WTC11 (cell line): ENCODE results near the gene ZNF217. TPM values are rescaled to one million over a fixed set of nuclear protein-coding genes. Genes with fewer than 3 reads are reported as not detected.

ENCODE experiments used
- ATAC-seq: fragments of 200-7000 bp; cut with Tn5 transposase; 2 replicates; pipeline ENCODE4 v1.10.0; 2021; ENCODE audit warnings: mild to moderate bottlenecking, moderate library complexity
- CTCF ChIA-PET: fragments of 300-600 bp; sonication (Branson Sonifier 250); formaldehyde crosslinking; loops from one replicate; lab custom pipeline; 2021; ENCODE audit warnings: antibody characterized with exemption; lab: Charles Lee
- POLR2A ChIA-PET: fragments of 350-600 bp; sonication (Branson Sonifier 250); formaldehyde crosslinking; loops from one replicate; lab custom pipeline; 2021; ENCODE audit warnings: antibody characterized with exemption; lab: Charles Lee
- DNase-seq: peaks from one replicate; pipeline ENCODE4 v3.0.0; 2021; ENCODE audit warnings: low spot score
- H3K27ac Mint-ChIP-seq: 2 replicates; pipeline ENCODE4 v1.8.0; 2021; ENCODE audit warnings: mixed read lengths
- H3K27me3 Mint-ChIP-seq: 2 replicates; pipeline ENCODE4 v1.8.0; 2021; ENCODE audit warnings: low read depth, mild to moderate bottlenecking, moderate library complexity, mixed read lengths
- H3K36me3 Mint-ChIP-seq: 2 replicates; pipeline ENCODE4 v1.8.0; 2021; ENCODE audit warnings: mixed read lengths
- H3K4me1 Mint-ChIP-seq: 2 replicates; pipeline ENCODE4 v1.8.0; 2022; ENCODE audit warnings: mixed read lengths
- H3K4me3 Mint-ChIP-seq: 2 replicates; pipeline ENCODE4 v1.8.0; 2021; ENCODE audit warnings: mild to moderate bottlenecking, moderate library complexity, mixed read lengths
- H3K9me3 Mint-ChIP-seq: 2 replicates; pipeline ENCODE4 v1.8.0; 2021; ENCODE audit warnings: mixed read lengths
- E2F4 ChIP-seq: sonication (generic); formaldehyde crosslinking; IDR thresholded peaks from 2 replicates; pipeline ENCODE4 v1.8.1; 2022; ENCODE audit warnings: low read depth, mild to moderate bottlenecking, moderate library complexity, missing genetic modification reagents, borderline replicate concordance
- FOXK1 ChIP-seq: sonication (generic); formaldehyde crosslinking; IDR thresholded peaks from 2 replicates; pipeline ENCODE4 v1.8.0; 2022; ENCODE audit warnings: mild to moderate bottlenecking, moderate library complexity, missing genetic modification reagents
- HMGA2 ChIP-seq: fragments of 250-450 bp; sonication (Bioruptor Pico); IDR thresholded peaks from 2 replicates; pipeline ENCODE4 v1.4.0; 2021; ENCODE audit warnings: mild to moderate bottlenecking, moderate library complexity
- JAZF1 ChIP-seq: fragments of 250-450 bp; sonication (Bioruptor Pico); IDR thresholded peaks from 2 replicates; pipeline ENCODE4 v1.9.0; 2021; ENCODE audit warnings: moderate library complexity, mild to moderate bottlenecking, inconsistent platforms
- JUN ChIP-seq: sonication (generic); formaldehyde crosslinking; IDR thresholded peaks from 2 replicates; pipeline ENCODE4 v1.8.0; 2023; ENCODE audit warnings: mild to moderate bottlenecking, missing genetic modification reagents
- KAT7 ChIP-seq: sonication (generic); formaldehyde crosslinking; IDR thresholded peaks from 2 replicates; pipeline ENCODE4 v1.8.1; 2023; ENCODE audit warnings: missing genetic modification reagents, mild to moderate bottlenecking, borderline replicate concordance
- MAX ChIP-seq: sonication (generic); formaldehyde crosslinking; IDR thresholded peaks from 2 replicates; pipeline ENCODE4 v1.8.0; 2022; ENCODE audit warnings: mild to moderate bottlenecking, missing genetic modification reagents
- MXD4 ChIP-seq: fragments of 250-450 bp; sonication (Bioruptor Pico); IDR thresholded peaks from 2 replicates; pipeline ENCODE4 v1.8.0; 2021; ENCODE audit warnings: mild to moderate bottlenecking, moderate library complexity, borderline replicate concordance
- NFE2L1 ChIP-seq: sonication (generic); formaldehyde crosslinking; IDR thresholded peaks from 2 replicates; pipeline ENCODE4 v1.8.1; 2023; ENCODE audit warnings: missing genetic modification reagents
- NFYB ChIP-seq: sonication (generic); formaldehyde crosslinking; conservative IDR thresholded peaks from 2 replicates; pipeline ENCODE4 v1.8.0; 2022; ENCODE audit warnings: low read depth, missing genetic modification reagents
- NR3C1 ChIP-seq: sonication (generic); formaldehyde crosslinking; conservative IDR thresholded peaks from 2 replicates; pipeline ENCODE4 v1.8.1; 2023; ENCODE audit warnings: low read depth, mild to moderate bottlenecking, missing genetic modification reagents
- PRRX2 ChIP-seq: fragments of 250-450 bp; sonication (Bioruptor Pico); IDR thresholded peaks from 2 replicates; pipeline ENCODE4 v1.8.0; 2021; ENCODE audit warnings: mild to moderate bottlenecking
- SOX15 ChIP-seq: fragments of 250-450 bp; sonication (Bioruptor Pico); IDR thresholded peaks from 2 replicates; pipeline ENCODE4 v1.9.0; 2021; ENCODE audit warnings: mild to moderate bottlenecking
- STAT6 ChIP-seq: sonication (generic); formaldehyde crosslinking; conservative IDR thresholded peaks from 2 replicates; pipeline ENCODE4 v1.8.1; 2023; ENCODE audit warnings: mild to moderate bottlenecking, low read depth, missing genetic modification reagents, moderate library complexity
- TCF7 ChIP-seq: sonication (generic); formaldehyde crosslinking; IDR thresholded peaks from 2 replicates; pipeline ENCODE4 v1.8.0; 2022; ENCODE audit warnings: mild to moderate bottlenecking, low read depth, missing genetic modification reagents, moderate library complexity
- TEAD4 ChIP-seq: sonication (generic); formaldehyde crosslinking; IDR thresholded peaks from 2 replicates; pipeline ENCODE4 v1.8.0; 2022; ENCODE audit warnings: mild to moderate bottlenecking, missing genetic modification reagents
- TP53 ChIP-seq: sonication (generic); formaldehyde crosslinking; IDR thresholded peaks from 2 replicates; pipeline ENCODE4 v1.8.1; 2023; ENCODE audit warnings: mild to moderate bottlenecking, missing genetic modification reagents
- ZMAT4 ChIP-seq: fragments of 250-450 bp; sonication (Bioruptor Pico); IDR thresholded peaks from 2 replicates; pipeline ENCODE4 v1.9.0; 2021; ENCODE audit warnings: mild to moderate bottlenecking
- ZNF121 ChIP-seq: sonication (generic); formaldehyde crosslinking; IDR thresholded peaks from 2 replicates; pipeline ENCODE4 v1.8.0; 2023; ENCODE audit warnings: missing genetic modification reagents
- ZNF138 ChIP-seq: sonication (generic); formaldehyde crosslinking; conservative IDR thresholded peaks from 2 replicates; pipeline ENCODE4 v1.8.1; 2022; ENCODE audit warnings: mild to moderate bottlenecking, moderate library complexity, missing genetic modification reagents
- ZNF219 ChIP-seq: sonication (generic); formaldehyde crosslinking; IDR thresholded peaks from 2 replicates; pipeline ENCODE4 v1.8.0; 2023; ENCODE audit warnings: missing genetic modification reagents, mild to moderate bottlenecking, borderline replicate concordance
- ZNF317 ChIP-seq: sonication (generic); formaldehyde crosslinking; IDR thresholded peaks from 2 replicates; pipeline ENCODE4 v1.8.1; 2023; ENCODE audit warnings: low read depth, mild to moderate bottlenecking, moderate library complexity, missing genetic modification reagents, borderline replicate concordance
- ZNF512 ChIP-seq: sonication (generic); formaldehyde crosslinking; IDR thresholded peaks from 2 replicates; pipeline ENCODE4 v1.8.1; 2022; ENCODE audit warnings: missing genetic modification reagents, borderline replicate concordance
- ZSCAN18 ChIP-seq: fragments of 250-450 bp; sonication (Bioruptor Pico); IDR thresholded peaks from 2 replicates; pipeline ENCODE4 v2.1.2; 2022; ENCODE audit warnings: mild to moderate bottlenecking, moderate library complexity
- total RNA-seq: library from RNA; stranded (reverse); gene quantifications from 3 replicates; pipeline ENCODE4 v1.2.3, GENCODE V29; 2021
- TF ChIP-seq, protein P1 (sequence below): sonication (generic); formaldehyde crosslinking; IDR thresholded peaks from 2 replicates; pipeline ENCODE4 v1.8.0; 2023; ENCODE audit warnings: missing genetic modification reagents, mild to moderate bottlenecking, borderline replicate concordance

The ZNF217 gene
- total RNA-seq, 1 experiment from 2014 or later, result 75.6 TPM

DNA sequence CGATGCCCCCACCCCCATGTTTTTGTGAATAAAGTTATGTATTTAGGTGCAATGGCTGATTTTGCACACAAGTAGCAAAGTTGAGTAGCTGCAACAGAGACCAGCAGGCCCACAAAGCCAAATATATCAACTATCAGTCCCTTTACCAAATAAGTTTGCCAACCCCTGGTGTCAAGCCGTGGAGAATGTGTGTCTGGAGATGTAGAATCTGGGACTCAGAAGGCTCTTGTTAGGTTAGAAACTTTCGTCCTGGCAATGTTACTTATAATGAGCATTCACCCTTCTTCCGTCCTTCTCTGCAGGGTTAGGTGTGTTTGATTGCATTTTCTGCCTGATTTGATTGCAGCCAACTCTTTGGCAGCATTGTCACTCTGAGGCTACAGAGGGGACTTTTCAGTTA lies 57.8 kb downstream of the ZNF217 start:
- Mint-ChIP-seq H3K9me3 (peaks cover 7% of the 10 kb centered on the region; the same call in 1 of the 2 replicates), H3K27me3 (no peaks in the 10 kb centered on the region; the same call in 1 of the 2 replicates), H3K36me3 (no peaks in the 10 kb centered on the region), H3K27ac (peak overlapping the region; percentile 54), H3K4me1 (0 out of 2 replicates have a peak, but pooled peaks cover 2% of the 10 kb centered on the region), H3K4me3 (no peak overlapping the region)
- ATAC-seq (no peak), DNase-seq (no peak)
- TF ChIP-seq ZNF219 (CRISPR knock-in tag) (no peak), SOX15 (no peak), ZNF121 (CRISPR knock-in tag) (no peak), E2F4 (no peak), FOXK1 (CRISPR knock-in tag) (no peak), HMGA2 (CRISPR knock-in tag) (no peak), JAZF1 (CRISPR knock-in tag) (no peak), TCF7 (CRISPR knock-in tag) (no peak), ZNF317 (CRISPR knock-in tag) (no peak), STAT6 (CRISPR knock-in tag) (no peak), PRRX2 (CRISPR knock-in tag) (no peak), TP53 (no peak), NR3C1 (CRISPR knock-in tag) (no peak), MXD4 (no peak), TEAD4 (CRISPR knock-in tag) (no peak), NFE2L1 (no peak), NFYB (CRISPR knock-in tag) (no peak), ZNF512 (CRISPR knock-in tag) (no peak), JUN (CRISPR knock-in tag) (no peak)
- ChIA-PET POLR2A (no interaction called here), CTCF (interaction anchor here (2.5 kb wide), 1 partner anchor 12 kb away, joined by 10 read pairs; no protein-coding TSS in a partner anchor)

- no peaks in the 10 kb centered on the region; the same call in 1 of the 2 replicates for H3K27me3 Mint-ChIP-seq
- ChIA-PET CTCF (no interaction called here), POLR2A (no interaction called here)
- TF ChIP-seq ZSCAN18 (CRISPR knock-in tag), result no peak
- TF ChIP-seq ZNF138 (CRISPR knock-in tag), result no peak
- TF ChIP-seq ZMAT4, result no peak
- no peak for TF ChIP-seq MAX (CRISPR knock-in tag)
- no peak for TF ChIP-seq ZNF317 (CRISPR knock-in tag)
- no peak for TF ChIP-seq JUN (CRISPR knock-in tag)
- TF ChIP-seq NFE2L1, result no peak
- TF ChIP-seq KAT7 (CRISPR knock-in tag), result no peak
- TF ChIP-seq PRRX2 (CRISPR knock-in tag), result no peak
- TF ChIP-seq, protein P1, sequence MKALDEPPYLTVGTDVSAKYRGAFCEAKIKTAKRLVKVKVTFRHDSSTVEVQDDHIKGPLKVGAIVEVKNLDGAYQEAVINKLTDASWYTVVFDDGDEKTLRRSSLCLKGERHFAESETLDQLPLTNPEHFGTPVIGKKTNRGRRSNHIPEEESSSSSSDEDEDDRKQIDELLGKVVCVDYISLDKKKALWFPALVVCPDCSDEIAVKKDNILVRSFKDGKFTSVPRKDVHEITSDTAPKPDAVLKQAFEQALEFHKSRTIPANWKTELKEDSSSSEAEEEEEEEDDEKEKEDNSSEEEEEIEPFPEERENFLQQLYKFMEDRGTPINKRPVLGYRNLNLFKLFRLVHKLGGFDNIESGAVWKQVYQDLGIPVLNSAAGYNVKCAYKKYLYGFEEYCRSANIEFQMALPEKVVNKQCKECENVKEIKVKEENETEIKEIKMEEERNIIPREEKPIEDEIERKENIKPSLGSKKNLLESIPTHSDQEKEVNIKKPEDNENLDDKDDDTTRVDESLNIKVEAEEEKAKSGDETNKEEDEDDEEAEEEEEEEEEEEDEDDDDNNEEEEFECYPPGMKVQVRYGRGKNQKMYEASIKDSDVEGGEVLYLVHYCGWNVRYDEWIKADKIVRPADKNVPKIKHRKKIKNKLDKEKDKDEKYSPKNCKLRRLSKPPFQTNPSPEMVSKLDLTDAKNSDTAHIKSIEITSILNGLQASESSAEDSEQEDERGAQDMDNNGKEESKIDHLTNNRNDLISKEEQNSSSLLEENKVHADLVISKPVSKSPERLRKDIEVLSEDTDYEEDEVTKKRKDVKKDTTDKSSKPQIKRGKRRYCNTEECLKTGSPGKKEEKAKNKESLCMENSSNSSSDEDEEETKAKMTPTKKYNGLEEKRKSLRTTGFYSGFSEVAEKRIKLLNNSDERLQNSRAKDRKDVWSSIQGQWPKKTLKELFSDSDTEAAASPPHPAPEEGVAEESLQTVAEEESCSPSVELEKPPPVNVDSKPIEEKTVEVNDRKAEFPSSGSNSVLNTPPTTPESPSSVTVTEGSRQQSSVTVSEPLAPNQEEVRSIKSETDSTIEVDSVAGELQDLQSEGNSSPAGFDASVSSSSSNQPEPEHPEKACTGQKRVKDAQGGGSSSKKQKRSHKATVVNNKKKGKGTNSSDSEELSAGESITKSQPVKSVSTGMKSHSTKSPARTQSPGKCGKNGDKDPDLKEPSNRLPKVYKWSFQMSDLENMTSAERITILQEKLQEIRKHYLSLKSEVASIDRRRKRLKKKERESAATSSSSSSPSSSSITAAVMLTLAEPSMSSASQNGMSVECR (CRISPR knock-in tag), result no peak
Measured at GRCh38 chr20:53534037-53534436, 59.6 kb downstream of the ZNF217 start.

More at GRCh38 chr20:53534037-53534436, 59.6 kb downstream of the ZNF217 start:
- H3K4me1 Mint-ChIP-seq, result 0 out of 2 replicates have a peak, but pooled peaks cover 2% of the 10 kb centered on the region
- no peak for DNase-seq
- no peak overlapping the region for H3K4me3 Mint-ChIP-seq
- peaks cover 7% of the 10 kb centered on the region; the same call in 1 of the 2 replicates for H3K9me3 Mint-ChIP-seq
- ATAC-seq, result no peak
- no peaks in the 10 kb centered on the region for H3K36me3 Mint-ChIP-seq
- H3K27ac Mint-ChIP-seq, result no peak overlapping the region
